Left ventricle myocardium inferior (tissue), 1 donor: ENCODE data around the gene ZNF205. TPM values are rescaled to one million over a fixed set of nuclear protein-coding genes. Genes with fewer than 3 reads are reported as not detected.
A peak's percentile ranks its signal among the peaks of the same experiment; 100 is the strongest.

Experiments
- DNase-seq: peaks from one replicate; pipeline ENCODE4 v3.0.0-alpha.2; 2020
- H3K27ac ChIP-seq: fragments of 200-600 bp; replicated peaks from 2 replicates; pipeline ENCODE4 v1.8.0; 2021
- H3K27me3 ChIP-seq: fragments of 200-600 bp; 2 replicates; pipeline ENCODE4 v1.8.0; 2021; ENCODE audit warnings: low read depth
- H3K36me3 ChIP-seq: fragments of 200-600 bp; 2 replicates; pipeline ENCODE4 v1.8.0; 2021
- H3K4me1 ChIP-seq: fragments of 200-600 bp; 2 replicates; pipeline ENCODE4 v1.8.0; 2021
- H3K4me3 ChIP-seq: fragments of 200-600 bp; 2 replicates; pipeline ENCODE4 v1.8.0; 2021; ENCODE audit warnings: mild to moderate bottlenecking, moderate library complexity
- H3K9me3 ChIP-seq: fragments of 200-600 bp; replicated peaks from 2 replicates; pipeline ENCODE4 v1.8.0; 2021
- CTCF ChIP-seq: fragments of 200-600 bp; IDR thresholded peaks from 2 replicates; pipeline ENCODE4 v1.8.0; 2021; ENCODE audit warnings: antibody characterized with exemption, mild to moderate bottlenecking, borderline replicate concordance
- intact Hi-C: fragments of 100-400 bp; cut with micrococcal nuclease; formaldehyde crosslinking; loops from one replicate; pipeline ENCODE4 v1.11.0; 2022
- total RNA-seq: library from RNA; stranded (reverse); fragmentation: NEBNext Ultra II Directional; extraction: Animal tissue kit (Norgen Biotek cat#: 25700); gene quantifications from one replicate; pipeline ENCODE4 v1.2.1, GENCODE V29; 2021
- donor health status: DM: no; HTN: yes; CAD: no; lungs with severe emphysema.

ZNF205 gene
- total RNA-seq, 1 donor from 2014 or later: 8.0 TPM

DNA sequence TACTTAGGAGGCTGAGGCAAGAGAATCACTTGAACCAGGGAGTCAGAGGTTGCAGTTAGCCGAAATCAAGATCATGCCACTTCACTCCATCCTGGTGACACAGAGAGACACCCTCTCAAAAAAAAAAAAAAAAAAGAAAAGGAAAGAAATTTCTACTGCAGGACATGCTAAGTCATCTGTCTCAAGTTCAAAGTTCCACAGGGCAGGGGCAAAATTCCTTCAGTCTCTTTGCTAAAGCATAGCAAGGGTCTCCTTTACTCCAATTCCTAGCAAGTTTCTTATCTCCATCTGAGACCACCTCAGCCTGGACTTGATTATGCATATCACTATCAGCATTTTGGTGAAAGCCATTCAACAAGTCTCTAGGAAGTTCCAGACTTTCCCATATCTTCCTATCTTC is 27.9 kb upstream of the ZNF205 start:
- TF ChIP-seq CTCF: no peak
- Histone ChIP-seq H3K4me1 (peaks cover 32% of the 10 kb centered on the region), H3K36me3 (no peaks in the 10 kb centered on the region), H3K4me3 (no peak overlapping the region), H3K9me3 (no peaks in the 10 kb centered on the region), H3K27ac (no peak overlapping the region), H3K27me3 (no peaks in the 10 kb centered on the region)
- intact Hi-C loops: no loop called here
- no peak for DNase-seq

- peak overlapping the region; percentile 92 for H3K27ac ChIP-seq
- intact Hi-C loops: no loop called here
- TF ChIP-seq CTCF: no peak
- peaks cover 32% of the 10 kb centered on the region for H3K4me1 ChIP-seq
- DNase-seq: no peak
- H3K9me3 ChIP-seq: no peaks in the 10 kb centered on the region
- H3K4me3 ChIP-seq: peak overlapping the region; percentile 63
- no peaks in the 10 kb centered on the region for H3K27me3 ChIP-seq
- H3K36me3 ChIP-seq: no peaks in the 10 kb centered on the region
These were observed 27.3 kb upstream of the ZNF205 start for GRCh38 chr16:3084969-3085670.

- no peaks in the 10 kb centered on the region for H3K36me3 ChIP-seq
- intact Hi-C loops: no loop called here
- no peak for DNase-seq
- peaks cover 3% of the 10 kb centered on the region for H3K27me3 ChIP-seq
- no peaks in the 10 kb centered on the region for H3K9me3 ChIP-seq
- peaks cover 32% of the 10 kb centered on the region for H3K4me1 ChIP-seq
- peak overlapping the region; percentile 63 for H3K4me3 ChIP-seq
- TF ChIP-seq CTCF: no peak
- peak overlapping the region; percentile 92 for H3K27ac ChIP-seq
These were observed 26.4 kb upstream of the ZNF205 start for GRCh38 chr16:3085868-3086595.

- no peak for TF ChIP-seq CTCF
- no peaks in the 10 kb centered on the region for H3K36me3 ChIP-seq
- DNase-seq: no peak
- peak overlapping the region; percentile 92 for H3K27ac ChIP-seq
- peaks cover 10% of the 10 kb centered on the region for H3K27me3 ChIP-seq
- H3K4me1 ChIP-seq: peaks cover 32% of the 10 kb centered on the region
- no peaks in the 10 kb centered on the region for H3K9me3 ChIP-seq
- intact Hi-C loops: no loop called here
- H3K4me3 ChIP-seq: peak overlapping the region; percentile 63
These were observed 25.7 kb upstream of the ZNF205 start for GRCh38 chr16:3086596-3087242.

DNA sequence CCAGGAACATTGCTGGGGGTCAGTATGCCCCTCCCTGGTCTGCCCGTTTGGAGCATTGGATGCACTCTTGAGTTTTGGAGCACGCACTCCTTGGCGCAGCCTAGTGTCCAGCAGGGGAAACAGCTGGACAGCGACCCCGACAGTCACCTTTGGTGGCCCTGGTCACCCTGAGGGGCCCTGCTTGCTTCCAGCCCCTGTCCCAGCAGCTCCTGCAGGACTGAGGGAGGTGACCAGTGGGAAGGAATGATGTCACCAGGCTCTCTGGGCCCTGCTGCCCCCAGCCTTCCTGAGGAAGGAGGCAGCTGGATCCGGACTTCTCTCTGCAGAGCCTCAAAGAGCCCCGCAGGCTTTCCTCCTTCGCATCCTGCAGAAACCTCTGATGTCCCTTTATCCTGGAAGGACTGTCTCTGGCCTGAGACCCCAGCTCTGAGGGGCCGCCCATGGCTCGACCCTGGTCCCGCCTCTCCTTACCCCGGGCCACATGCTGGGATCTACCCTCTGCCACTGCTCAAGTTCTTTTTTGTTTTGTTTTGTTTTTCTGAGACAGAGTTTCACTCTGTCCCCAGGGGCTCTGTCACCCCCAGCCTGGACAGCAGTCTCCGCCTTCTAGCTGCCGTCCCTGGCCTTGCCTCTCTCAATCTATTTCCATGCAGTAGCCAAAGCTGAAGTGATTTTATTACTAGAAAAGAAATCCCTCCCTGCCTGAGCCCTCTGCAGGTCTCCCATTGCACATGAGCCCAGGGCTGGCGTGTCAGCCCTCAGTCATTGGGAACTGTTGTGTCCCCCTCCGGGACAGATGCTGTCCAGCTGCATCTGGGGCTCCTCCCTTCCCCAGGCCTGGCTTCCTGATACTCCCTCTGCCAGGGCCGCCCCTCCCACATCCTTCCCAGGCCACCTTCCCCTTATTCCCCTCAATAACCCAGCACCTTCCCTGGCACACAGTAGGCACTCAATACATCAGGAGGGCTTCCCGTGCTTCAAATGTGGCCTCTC is 24.8 kb upstream of the ZNF205 start:
- no peaks in the 10 kb centered on the region for H3K36me3 ChIP-seq
- peaks cover 18% of the 10 kb centered on the region for H3K27me3 ChIP-seq
- peaks cover 32% of the 10 kb centered on the region for H3K4me1 ChIP-seq
- intact Hi-C loops: no loop called here
- H3K4me3 ChIP-seq: peak overlapping the region; percentile 63
- H3K9me3 ChIP-seq: no peaks in the 10 kb centered on the region
- H3K27ac ChIP-seq: peak overlapping the region; percentile 92
- TF ChIP-seq CTCF: no peak
- peak; percentile 46 for DNase-seq
